ENCODE measurements around the gene ANGEL1.

- TF ChIP-seq POLR2A (IDR thresholded peaks at IDR 0.05): no peak
- TF ChIP-seq CTCF (IDR thresholded peaks at IDR 0.05): no peak
- no peak for TF ChIP-seq EP300 (IDR thresholded peaks at IDR 0.05)
Measured at GRCh38 chr14:76784266-76784874, 28.3 kb downstream of the ANGEL1 start.

Data from tibial nerve (tissue), 4 donors.